ENCODE results near the gene TIMM22. TPM values are rescaled to one million over a fixed set of nuclear protein-coding genes. Genes with fewer than 3 reads are reported as not detected.

TIMM22 gene
- 24.6 TPM for polyA plus RNA-seq (2012; ENCODE audit: insufficient read length, low read depth)

DNA sequence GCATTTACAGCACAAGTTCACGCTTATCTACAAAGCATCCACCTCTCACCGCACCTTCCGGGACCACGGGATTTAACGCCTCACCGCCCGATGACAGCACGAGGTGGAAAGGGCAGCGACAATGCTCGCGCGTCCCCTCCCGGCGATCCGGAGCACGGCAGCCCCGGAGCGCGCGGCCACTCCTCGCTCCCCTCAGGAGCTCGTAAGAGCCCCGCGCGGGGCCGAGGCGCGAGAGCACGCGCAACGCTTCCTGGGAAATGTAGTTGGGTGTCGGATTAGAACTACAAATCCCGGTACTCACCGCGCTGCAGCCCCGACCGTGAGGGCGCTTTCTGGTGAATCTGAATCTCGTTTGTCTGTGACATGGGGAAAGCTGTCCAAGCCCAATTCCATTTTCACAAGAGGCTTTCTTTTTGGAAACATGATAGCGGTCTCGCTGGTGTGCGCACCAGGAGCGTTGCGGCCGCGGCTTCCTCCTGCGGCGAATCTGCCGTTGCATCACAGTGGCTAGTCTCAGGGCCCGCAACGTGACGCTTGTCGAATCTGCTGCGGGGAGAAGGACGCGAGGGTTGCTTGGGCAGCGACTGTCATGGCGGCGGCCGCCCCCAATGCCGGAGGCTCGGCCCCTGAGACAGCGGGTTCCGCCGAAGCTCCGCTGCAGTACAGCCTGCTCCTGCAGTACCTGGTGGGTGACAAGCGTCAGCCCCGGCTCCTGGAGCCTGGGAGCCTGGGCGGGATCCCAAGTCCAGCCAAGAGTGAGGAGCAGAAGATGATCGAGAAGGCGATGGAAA lies at the start of gene TIMM22:
TSS of gene TIMM22 (plus strand) at position 576 of the 791 bp plus-strand sequence. CDS start at position 590, 14 bp downstream.
- TF ChIP-seq POLR2AphosphoS5 (IDR thresholded peaks at IDR 0.05; ENCODE audit: low read depth, low read length) (peak; percentile 91), SIN3A (IDR thresholded peaks at IDR 0.05; ENCODE audit: borderline replicate concordance, insufficient read depth, low read length) (peak; percentile 83; the same call in 1 of the 2 replicates), FOXP2 (optimal IDR thresholded peaks at IDR 0.05; ENCODE audit: borderline replicate concordance, extremely low read depth, extremely low read length, insufficient read depth) (peak; percentile 93), TAF1 (IDR thresholded peaks at IDR 0.05; ENCODE audit: borderline replicate concordance, insufficient read depth, low read length) (peak; percentile 98)
- TF ChIP-seq, protein P1, sequence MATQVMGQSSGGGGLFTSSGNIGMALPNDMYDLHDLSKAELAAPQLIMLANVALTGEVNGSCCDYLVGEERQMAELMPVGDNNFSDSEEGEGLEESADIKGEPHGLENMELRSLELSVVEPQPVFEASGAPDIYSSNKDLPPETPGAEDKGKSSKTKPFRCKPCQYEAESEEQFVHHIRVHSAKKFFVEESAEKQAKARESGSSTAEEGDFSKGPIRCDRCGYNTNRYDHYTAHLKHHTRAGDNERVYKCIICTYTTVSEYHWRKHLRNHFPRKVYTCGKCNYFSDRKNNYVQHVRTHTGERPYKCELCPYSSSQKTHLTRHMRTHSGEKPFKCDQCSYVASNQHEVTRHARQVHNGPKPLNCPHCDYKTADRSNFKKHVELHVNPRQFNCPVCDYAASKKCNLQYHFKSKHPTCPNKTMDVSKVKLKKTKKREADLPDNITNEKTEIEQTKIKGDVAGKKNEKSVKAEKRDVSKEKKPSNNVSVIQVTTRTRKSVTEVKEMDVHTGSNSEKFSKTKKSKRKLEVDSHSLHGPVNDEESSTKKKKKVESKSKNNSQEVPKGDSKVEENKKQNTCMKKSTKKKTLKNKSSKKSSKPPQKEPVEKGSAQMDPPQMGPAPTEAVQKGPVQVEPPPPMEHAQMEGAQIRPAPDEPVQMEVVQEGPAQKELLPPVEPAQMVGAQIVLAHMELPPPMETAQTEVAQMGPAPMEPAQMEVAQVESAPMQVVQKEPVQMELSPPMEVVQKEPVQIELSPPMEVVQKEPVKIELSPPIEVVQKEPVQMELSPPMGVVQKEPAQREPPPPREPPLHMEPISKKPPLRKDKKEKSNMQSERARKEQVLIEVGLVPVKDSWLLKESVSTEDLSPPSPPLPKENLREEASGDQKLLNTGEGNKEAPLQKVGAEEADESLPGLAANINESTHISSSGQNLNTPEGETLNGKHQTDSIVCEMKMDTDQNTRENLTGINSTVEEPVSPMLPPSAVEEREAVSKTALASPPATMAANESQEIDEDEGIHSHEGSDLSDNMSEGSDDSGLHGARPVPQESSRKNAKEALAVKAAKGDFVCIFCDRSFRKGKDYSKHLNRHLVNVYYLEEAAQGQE (IDR thresholded peaks at IDR 0.05; ENCODE audit: insufficient read depth in 1 of 2, low read depth in 2 of 2, low read length in 2 of 2) = peak; percentile 57 to 62; a peak in 2 of 4 replicates

GRCh38 chr17:948284-948852 lies 48.6 kb upstream of the TIMM22 start:
- TF ChIP-seq, protein P1 (IDR thresholded peaks at IDR 0.05; ENCODE audit: insufficient read depth in 1 of 2, low read depth in 2 of 2, low read length in 2 of 2) = no peak
- TF ChIP-seq TAF1 (IDR thresholded peaks at IDR 0.05; ENCODE audit: borderline replicate concordance, insufficient read depth, low read length) (no peak), SIN3A (IDR thresholded peaks at IDR 0.05; ENCODE audit: borderline replicate concordance, insufficient read depth, low read length) (no peak), POLR2AphosphoS5 (IDR thresholded peaks at IDR 0.05; ENCODE audit: low read depth, low read length) (no peak), FOXP2 (optimal IDR thresholded peaks at IDR 0.05; ENCODE audit: borderline replicate concordance, extremely low read depth, extremely low read length, insufficient read depth) (no peak)

DNA sequence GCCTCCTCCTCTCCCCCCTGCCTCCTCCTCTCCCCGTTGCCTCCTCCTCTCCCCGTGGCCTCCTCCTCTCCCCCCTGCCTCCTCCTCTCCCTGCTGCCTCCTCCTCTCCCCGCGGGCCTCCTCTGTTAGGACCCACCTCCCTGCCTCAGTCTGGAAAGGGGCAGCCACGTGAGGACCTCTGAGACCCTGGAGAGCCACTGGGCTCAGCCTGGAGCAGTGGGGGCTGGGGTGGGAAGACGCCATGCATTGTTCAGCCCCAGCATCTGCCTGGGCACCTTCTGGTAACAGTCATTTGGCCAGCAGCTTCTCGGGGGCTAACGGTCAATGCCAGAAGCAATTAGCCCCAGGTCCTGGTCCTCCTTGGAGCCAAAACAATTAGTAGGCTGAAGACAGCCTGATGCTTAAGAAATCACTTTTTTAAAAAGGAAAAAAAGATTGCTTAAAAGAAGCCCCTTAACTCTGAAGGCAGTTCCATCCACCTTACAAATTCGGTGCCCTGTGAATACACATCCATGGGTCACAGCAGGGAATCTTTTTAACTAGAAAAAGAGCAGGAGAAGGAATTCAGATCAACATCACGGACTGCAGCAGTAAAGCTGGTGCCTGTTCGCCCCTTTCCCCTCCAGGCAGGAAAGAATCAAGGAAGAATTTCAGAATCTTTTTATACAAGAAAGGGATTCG lies 47.2 kb upstream of the TIMM22 start:
- TF ChIP-seq SIN3A (IDR thresholded peaks at IDR 0.05; ENCODE audit: borderline replicate concordance, insufficient read depth, low read length) = no peak
- no peak for TF ChIP-seq POLR2AphosphoS5 (IDR thresholded peaks at IDR 0.05; ENCODE audit: low read depth, low read length)
- TF ChIP-seq, protein P1 (IDR thresholded peaks at IDR 0.05; ENCODE audit: insufficient read depth in 1 of 2, low read depth in 2 of 2, low read length in 2 of 2) = no peak
- no peak for TF ChIP-seq TAF1 (IDR thresholded peaks at IDR 0.05; ENCODE audit: borderline replicate concordance, insufficient read depth, low read length)
- TF ChIP-seq FOXP2 (optimal IDR thresholded peaks at IDR 0.05; ENCODE audit: borderline replicate concordance, extremely low read depth, extremely low read length, insufficient read depth) = no peak

GRCh38 chr17:951325-952132 lies 45.4 kb upstream of the TIMM22 start:
- TF ChIP-seq, protein P1 (IDR thresholded peaks at IDR 0.05; ENCODE audit: insufficient read depth in 1 of 2, low read depth in 2 of 2, low read length in 2 of 2) = no peak
- TF ChIP-seq SIN3A (IDR thresholded peaks at IDR 0.05; ENCODE audit: borderline replicate concordance, insufficient read depth, low read length) = no peak
- no peak for TF ChIP-seq POLR2AphosphoS5 (IDR thresholded peaks at IDR 0.05; ENCODE audit: low read depth, low read length)
- no peak for TF ChIP-seq FOXP2 (optimal IDR thresholded peaks at IDR 0.05; ENCODE audit: borderline replicate concordance, extremely low read depth, extremely low read length, insufficient read depth)
- TF ChIP-seq TAF1 (IDR thresholded peaks at IDR 0.05; ENCODE audit: borderline replicate concordance, insufficient read depth, low read length) = no peak
